Measurements from ENCODE around the gene MRM1. TPM values are rescaled to one million over a fixed set of nuclear protein-coding genes. Genes with fewer than 3 reads are reported as not detected.

The MRM1 gene
- polyA plus RNA-seq, 3 donors = 3.3 to 6.0 (median 5.4) TPM

DNA sequence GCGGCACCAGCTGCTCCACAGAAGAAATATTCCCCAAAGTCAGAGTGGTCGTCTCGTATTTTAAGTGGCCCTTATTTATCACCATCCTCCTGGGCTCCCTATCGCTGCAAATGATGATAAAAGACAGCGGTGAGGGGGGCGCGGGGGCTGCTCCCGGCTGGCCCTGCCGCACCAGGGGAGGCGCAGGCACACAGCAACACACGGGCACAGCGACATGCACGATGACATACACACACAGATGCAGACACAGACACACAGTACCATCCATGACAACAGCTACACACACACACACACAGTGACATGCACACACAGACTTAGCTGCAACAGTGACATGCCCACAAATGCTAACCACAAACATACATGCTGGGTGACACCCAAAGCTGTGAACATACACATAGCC is 52.5 kb downstream of the MRM1 start:
- 48 to 65% (median 61%) methylated on average over 13 of the region's 13 CpGs for WGBS, 3 donors
- H3K27ac ChIP-seq (ENCODE audit: low read depth, low read length) = no peak overlapping the region

DNA sequence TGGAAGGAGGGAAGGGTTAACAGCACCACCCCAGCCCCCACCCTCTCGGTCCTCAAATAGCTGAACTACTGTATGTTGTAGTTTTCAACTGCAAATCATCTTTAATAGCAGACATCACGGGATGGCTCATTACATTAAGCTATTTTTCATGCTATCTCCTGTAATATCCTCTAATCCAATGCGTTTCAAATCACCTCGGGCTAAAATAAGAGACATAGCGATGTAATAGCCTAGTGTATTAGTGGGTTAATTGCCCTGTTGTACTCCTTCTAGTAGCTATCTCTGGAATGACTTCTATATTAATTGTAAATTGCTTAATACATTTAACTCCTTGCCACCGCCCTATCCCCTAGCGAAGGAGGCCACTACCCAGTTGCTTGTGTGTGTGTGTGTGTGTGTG is 54.3 kb downstream of the MRM1 start:
- no peak overlapping the region for H3K27ac ChIP-seq (ENCODE audit: low read depth, low read length)
- 85 to 87% (median 87%) methylated on average over 7 of the region's 7 CpGs for WGBS, 3 donors

DNA sequence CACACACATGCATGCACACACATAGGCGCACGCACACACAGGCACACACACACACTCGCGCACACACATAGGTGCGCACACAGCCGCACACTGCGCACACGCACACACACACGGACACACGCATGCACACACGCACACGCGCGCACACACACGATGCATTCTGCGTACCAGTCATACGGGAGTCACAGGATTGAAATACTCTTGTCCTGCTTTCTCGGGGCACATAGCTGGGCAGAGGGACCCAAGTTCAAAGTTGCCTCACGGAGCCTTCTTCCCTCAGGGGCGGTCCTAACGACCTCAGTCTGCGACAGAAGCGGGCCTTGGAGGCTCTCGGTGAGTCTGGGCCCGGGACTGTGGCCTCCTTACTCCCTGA is 56.0 kb downstream of the MRM1 start:
- 55 to 63% (median 57%) methylated on average over 22 to 25 of the region's 25 CpGs for WGBS, 3 donors
- no peak overlapping the region for H3K27ac ChIP-seq (ENCODE audit: low read depth, low read length)

DNA sequence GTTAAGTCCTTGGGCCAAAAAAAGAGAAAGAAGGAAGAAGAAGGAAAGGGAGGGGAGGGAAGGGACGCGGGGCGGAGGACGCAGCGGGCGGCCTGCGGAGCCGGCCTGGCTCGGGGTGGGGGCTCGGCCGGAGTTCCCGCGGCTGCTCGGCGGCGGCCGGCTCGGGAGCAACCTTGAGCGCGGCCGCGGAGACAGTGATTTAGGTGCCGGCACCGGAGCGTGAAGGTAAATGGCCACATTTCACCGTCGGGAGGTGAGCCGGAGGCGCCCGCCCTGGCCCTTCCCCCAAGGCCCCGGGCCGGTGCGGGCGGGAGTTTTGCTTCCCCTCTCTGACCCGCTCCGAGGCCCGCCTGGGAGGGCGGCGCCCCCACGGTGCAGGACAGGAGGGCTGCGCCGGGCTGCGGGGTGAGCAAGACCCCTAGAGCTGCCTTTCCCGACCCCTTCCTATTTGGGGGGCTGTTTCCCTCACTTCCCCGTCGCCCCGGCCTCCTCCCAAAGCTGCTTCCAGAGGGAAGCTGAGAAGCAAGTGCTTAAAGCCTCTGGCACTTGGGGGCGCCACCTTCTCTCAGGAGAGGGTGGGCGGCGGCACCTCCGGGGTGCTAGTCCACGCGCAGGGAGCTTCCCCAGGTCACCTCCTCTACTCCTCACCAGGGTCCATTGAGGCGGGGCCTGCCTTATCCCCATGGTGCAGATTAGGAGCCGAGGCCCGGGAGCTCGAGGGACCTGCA is 56.5 kb downstream of the MRM1 start:
- 5 to 8% (median 8%) methylated on average over 50 to 57 of the region's 57 CpGs for WGBS, 3 donors
- H3K27ac ChIP-seq (ENCODE audit: low read depth, low read length) = no peak overlapping the region

Other genes with a start within 250 kb of the MRM1 start
- not detected for gene TBC1D3H, start 213.1 kb upstream of the MRM1 start, polyA plus RNA-seq
- gene ZNHIT3, start 114.9 kb upstream of the MRM1 start, polyA plus RNA-seq = 10 to 100 TPM; 33.6 to 40.8 (median 38.6) TPM
- gene MYO19, start 66.7 kb upstream of the MRM1 start, polyA plus RNA-seq = 10 to 100 TPM; 16.5 to 18.6 (median 18.5) TPM
- gene PIGW, start 66.6 kb upstream of the MRM1 start, polyA plus RNA-seq = 1 to 10 TPM; 2.5 to 7.6 (median 3.7) TPM
- gene GGNBP2, start 56.7 kb upstream of the MRM1 start, polyA plus RNA-seq = 10 to 100 TPM; 34.8 to 57.7 (median 41.9) TPM
- 10 to 100 TPM; 11.1 to 22.8 (median 11.8) TPM for gene DHRS11, start 9.7 kb upstream of the MRM1 start, polyA plus RNA-seq